Measurements from ENCODE around the gene DARS1.

DARS1 gene

DNA sequence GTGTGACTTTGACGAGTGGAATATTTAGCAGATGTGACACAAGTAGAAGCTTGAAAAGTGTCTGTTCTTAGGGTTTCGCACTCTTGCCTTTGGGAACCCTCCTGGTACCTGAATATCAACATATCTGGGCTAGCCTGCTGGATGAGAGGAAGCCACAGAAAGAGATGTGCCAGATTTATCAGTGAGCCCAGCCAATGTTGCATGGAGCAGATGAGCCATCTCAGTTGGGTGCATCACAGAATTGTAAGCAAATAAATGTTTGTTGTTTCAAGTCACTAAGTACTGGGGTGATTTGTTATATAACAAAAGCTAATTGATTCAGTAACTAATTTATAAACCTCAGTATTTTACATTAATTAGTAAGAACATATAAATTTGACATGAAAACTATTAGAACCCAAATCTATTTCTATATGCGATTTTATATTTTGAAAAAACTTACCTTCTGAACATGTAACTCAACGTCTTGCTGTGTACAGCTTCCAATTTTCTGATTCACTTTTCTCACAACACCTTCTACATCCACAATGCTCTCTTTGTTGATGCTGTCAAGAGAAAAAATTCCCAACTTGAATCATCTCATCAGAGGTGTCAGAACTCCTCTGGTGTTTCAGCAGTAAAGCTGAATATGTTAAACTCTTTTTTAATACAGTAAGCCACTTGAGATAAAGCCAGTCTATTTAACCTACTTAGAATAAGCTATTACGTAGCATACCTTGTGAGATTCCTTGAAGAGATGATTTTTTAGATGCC lies 42.3 kb downstream of the DARS1 start:
- no peaks in the 10 kb centered on the region for H3F3A ChIP-seq (ENCODE audit: control insufficient read depth, insufficient read depth)
- H3K4me3 ChIP-seq (ENCODE audit: low read length), result no peak overlapping the region
- H3K27me3 ChIP-seq (ENCODE audit: control insufficient read depth, low read length), result no peaks in the 10 kb centered on the region
- no peak for TF ChIP-seq EZH2phosphoT487 (IDR thresholded peaks at IDR 0.05; ENCODE audit: borderline replicate concordance, low read length)
- TF ChIP-seq, protein P1, sequence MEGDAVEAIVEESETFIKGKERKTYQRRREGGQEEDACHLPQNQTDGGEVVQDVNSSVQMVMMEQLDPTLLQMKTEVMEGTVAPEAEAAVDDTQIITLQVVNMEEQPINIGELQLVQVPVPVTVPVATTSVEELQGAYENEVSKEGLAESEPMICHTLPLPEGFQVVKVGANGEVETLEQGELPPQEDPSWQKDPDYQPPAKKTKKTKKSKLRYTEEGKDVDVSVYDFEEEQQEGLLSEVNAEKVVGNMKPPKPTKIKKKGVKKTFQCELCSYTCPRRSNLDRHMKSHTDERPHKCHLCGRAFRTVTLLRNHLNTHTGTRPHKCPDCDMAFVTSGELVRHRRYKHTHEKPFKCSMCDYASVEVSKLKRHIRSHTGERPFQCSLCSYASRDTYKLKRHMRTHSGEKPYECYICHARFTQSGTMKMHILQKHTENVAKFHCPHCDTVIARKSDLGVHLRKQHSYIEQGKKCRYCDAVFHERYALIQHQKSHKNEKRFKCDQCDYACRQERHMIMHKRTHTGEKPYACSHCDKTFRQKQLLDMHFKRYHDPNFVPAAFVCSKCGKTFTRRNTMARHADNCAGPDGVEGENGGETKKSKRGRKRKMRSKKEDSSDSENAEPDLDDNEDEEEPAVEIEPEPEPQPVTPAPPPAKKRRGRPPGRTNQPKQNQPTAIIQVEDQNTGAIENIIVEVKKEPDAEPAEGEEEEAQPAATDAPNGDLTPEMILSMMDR (IDR thresholded peaks at IDR 0.05; ENCODE audit: low read depth, low read length, poor library complexity, severe bottlenecking), result no peak
- peaks cover 5% of the 10 kb centered on the region; the same call in 1 of the 2 replicates for H3K9me3 ChIP-seq (ENCODE audit: control insufficient read depth, insufficient read depth, low read length)
- no peak overlapping the region for H3K4me2 ChIP-seq (ENCODE audit: low read length)
- no peak overlapping the region for H3K27ac ChIP-seq (ENCODE audit: low read depth, low read length)
- H3K36me3 ChIP-seq (ENCODE audit: control insufficient read depth, low read length), result peaks cover 46% of the 10 kb centered on the region
- H4K20me1 ChIP-seq (ENCODE audit: control insufficient read depth, insufficient read depth, low read depth, low read length), result no peaks in the 10 kb centered on the region
- H3K4me1 ChIP-seq (ENCODE audit: control insufficient read depth, low read length), result no peaks in the 10 kb centered on the region
- no peaks in the 10 kb centered on the region for H3K9me2 ChIP-seq (replicated peaks; ENCODE audit: control insufficient read depth, low read length)
- H3K79me2 ChIP-seq (ENCODE audit: control insufficient read depth, low read length), result peaks cover 66% of the 10 kb centered on the region

DNA sequence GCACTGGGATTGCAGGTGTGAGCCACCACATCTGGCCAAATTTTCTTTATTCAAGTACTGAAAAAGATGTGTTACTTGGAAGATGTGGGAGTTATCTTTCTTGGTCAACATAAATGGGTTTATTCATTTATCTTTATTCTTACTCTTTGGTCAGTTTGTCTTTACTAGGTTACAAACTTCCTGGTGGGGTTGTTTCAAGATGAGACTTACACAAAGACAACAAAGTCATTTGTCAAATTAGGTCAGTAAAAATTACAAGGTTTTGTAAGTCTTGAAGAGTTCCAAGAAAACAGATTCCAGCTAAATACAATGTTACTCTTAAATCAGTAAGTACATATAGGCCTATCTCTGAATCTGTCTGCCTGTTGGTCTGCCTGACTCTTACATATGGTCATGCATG lies 48.9 kb downstream of the DARS1 start:
- Histone ChIP-seq H3K27ac (ENCODE audit: low read depth, low read length) (no peak overlapping the region; the same call in 1 of the 2 replicates), H3K9me2 (replicated peaks; ENCODE audit: control insufficient read depth, low read length) (no peaks in the 10 kb centered on the region), H3K79me2 (ENCODE audit: control insufficient read depth, low read length) (peaks cover 35% of the 10 kb centered on the region), H3K4me2 (ENCODE audit: low read length) (no peak overlapping the region), H3K27me3 (ENCODE audit: control insufficient read depth, low read length) (no peaks in the 10 kb centered on the region), H3K36me3 (ENCODE audit: control insufficient read depth, low read length) (peaks cover 46% of the 10 kb centered on the region), H3F3A (ENCODE audit: control insufficient read depth, insufficient read depth) (no peaks in the 10 kb centered on the region), H3K4me1 (ENCODE audit: control insufficient read depth, low read length) (peaks cover 14% of the 10 kb centered on the region), H4K20me1 (ENCODE audit: control insufficient read depth, insufficient read depth, low read depth, low read length) (no peaks in the 10 kb centered on the region), H3K9me3 (ENCODE audit: control insufficient read depth, insufficient read depth, low read length) (no peaks in the 10 kb centered on the region), H3K4me3 (ENCODE audit: low read length) (no peak overlapping the region)
- TF ChIP-seq, protein P1 (IDR thresholded peaks at IDR 0.05; ENCODE audit: low read depth, low read length, poor library complexity, severe bottlenecking), result no peak
- TF ChIP-seq EZH2phosphoT487 (IDR thresholded peaks at IDR 0.05; ENCODE audit: borderline replicate concordance, low read length), result no peak

DNA sequence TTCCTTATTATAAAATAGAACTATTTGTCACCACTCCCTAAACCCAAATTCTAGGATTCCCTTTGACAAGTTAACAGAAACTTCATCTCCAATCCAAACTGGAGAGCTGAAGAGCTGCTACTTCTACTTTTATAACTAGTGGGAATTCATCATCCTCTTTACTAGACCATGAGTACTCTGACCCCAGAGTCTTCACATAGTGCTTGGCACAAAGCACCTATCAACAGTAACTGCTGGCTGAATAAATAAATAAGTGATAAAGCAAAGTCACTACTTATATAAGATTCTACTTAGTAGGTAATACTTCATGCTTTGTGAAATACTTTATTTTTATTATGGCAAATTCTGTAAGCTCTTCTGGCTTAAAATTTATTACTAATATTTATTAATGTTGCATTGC lies 49.5 kb downstream of the DARS1 start:
- Histone ChIP-seq H3K4me1 (ENCODE audit: control insufficient read depth, low read length) (peaks cover 14% of the 10 kb centered on the region), H3K79me2 (ENCODE audit: control insufficient read depth, low read length) (peaks cover 32% of the 10 kb centered on the region), H3K4me2 (ENCODE audit: low read length) (no peak overlapping the region), H3F3A (ENCODE audit: control insufficient read depth, insufficient read depth) (no peaks in the 10 kb centered on the region), H3K4me3 (ENCODE audit: low read length) (no peak overlapping the region), H3K27ac (ENCODE audit: low read depth, low read length) (no peak overlapping the region), H3K36me3 (ENCODE audit: control insufficient read depth, low read length) (peaks cover 52% of the 10 kb centered on the region), H3K9me2 (replicated peaks; ENCODE audit: control insufficient read depth, low read length) (no peaks in the 10 kb centered on the region), H4K20me1 (ENCODE audit: control insufficient read depth, insufficient read depth, low read depth, low read length) (no peaks in the 10 kb centered on the region), H3K27me3 (ENCODE audit: control insufficient read depth, low read length) (no peaks in the 10 kb centered on the region), H3K9me3 (ENCODE audit: control insufficient read depth, insufficient read depth, low read length) (no peaks in the 10 kb centered on the region)
- no peak for TF ChIP-seq EZH2phosphoT487 (IDR thresholded peaks at IDR 0.05; ENCODE audit: borderline replicate concordance, low read length)
- TF ChIP-seq, protein P1 (IDR thresholded peaks at IDR 0.05; ENCODE audit: low read depth, low read length, poor library complexity, severe bottlenecking), result no peak

All from DOHH2 (cell line).